GM23248 (cell line): ENCODE results near the gene FAM20C. TPM values are rescaled to one million over a fixed set of nuclear protein-coding genes. Genes with fewer than 3 reads are reported as not detected.

Experiments used
- DNase-seq: peaks from one replicate; pipeline ENCODE4 v3.0.0-alpha.2; 2015
- H2AFZ ChIP-seq: fragments of 200-600 bp; sonication (generic); 2 replicates; pipeline ENCODE4 v1.6.1; 2016; ENCODE audit warnings: antibody characterized with exemption
- H3F3A ChIP-seq: fragments of 200-600 bp; sonication (generic); 2 replicates; pipeline ENCODE4 v1.6.1; 2016; ENCODE audit warnings: mild to moderate bottlenecking, antibody characterized with exemption, mixed run types; ENCODE audit not compliant: insufficient read depth
- H3K27ac ChIP-seq: fragments of 200-600 bp; sonication (generic); 2 replicates; pipeline ENCODE4 v1.5.1; 2016; ENCODE audit warnings: mild to moderate bottlenecking
- H3K27me3 ChIP-seq: fragments of 200-600 bp; sonication (generic); replicated peaks from 2 replicates; pipeline ENCODE4 v1.6.1; 2016; ENCODE audit warnings: mild to moderate bottlenecking; ENCODE audit not compliant: insufficient read depth
- H3K36me3 ChIP-seq: fragments of 200-600 bp; sonication (generic); 2 replicates; pipeline ENCODE4 v1.6.1; 2016; ENCODE audit warnings: low read depth, mild to moderate bottlenecking
- H3K4me1 ChIP-seq: fragments of 200-600 bp; sonication (generic); 2 replicates; pipeline ENCODE4 v1.6.1; 2016; ENCODE audit warnings: mild to moderate bottlenecking; ENCODE audit not compliant: insufficient read depth
- H3K4me2 ChIP-seq: fragments of 200-600 bp; sonication (generic); one replicate; pipeline ENCODE4 v1.6.1; 2016; ENCODE audit warnings: mild to moderate bottlenecking; ENCODE audit not compliant: unreplicated experiment
- H3K4me3 ChIP-seq: fragments of 200-600 bp; sonication (generic); 2 replicates; pipeline ENCODE4 v1.5.1; 2016; ENCODE audit warnings: mild to moderate bottlenecking
- H3K79me2 ChIP-seq: fragments of 200-600 bp; sonication (generic); 2 replicates; pipeline ENCODE4 v1.6.1; 2016; ENCODE audit warnings: mild to moderate bottlenecking; ENCODE audit not compliant: insufficient read depth
- H3K9ac ChIP-seq: fragments of 200-600 bp; sonication (generic); 2 replicates; pipeline ENCODE4 v1.6.1; 2016; ENCODE audit warnings: mild to moderate bottlenecking
- H3K9me2 ChIP-seq: fragments of 200-600 bp; sonication (generic); 2 replicates; pipeline ENCODE4 v1.6.1; 2016; ENCODE audit warnings: mixed run types, mild to moderate bottlenecking, moderate library complexity; ENCODE audit not compliant: insufficient read depth
- H3K9me3 ChIP-seq: fragments of 200-600 bp; sonication (generic); one replicate; pipeline ENCODE4 v1.6.1; 2017; ENCODE audit warnings: low read depth
- H4K20me1 ChIP-seq: fragments of 200-600 bp; sonication (generic); 2 replicates; pipeline ENCODE4 v1.6.0; 2016; ENCODE audit not compliant: insufficient read depth
- EZH2 ChIP-seq: fragments of 200-600 bp; sonication (generic); IDR thresholded peaks from 2 replicates; pipeline ENCODE4 v1.6.1; 2018; ENCODE audit warnings: antibody characterized with exemption, mild to moderate bottlenecking; ENCODE audit not compliant: insufficient read depth, poor library complexity, severe bottlenecking
- EZH2phosphoT487 ChIP-seq: fragments of 200-600 bp; sonication (generic); IDR thresholded peaks from 2 replicates; pipeline ENCODE4 v1.6.1; 2018; ENCODE audit warnings: antibody characterized with exemption, moderate library complexity, mild to moderate bottlenecking, low read depth; ENCODE audit not compliant: insufficient read depth
- WGBS, 2 experiments: methylation state at CpG; one replicate each; pipeline ENCODE4 v1.1.6; 2015 to 2017; ENCODE audit warnings: low lambda C conversion rate in 2 of 2, low coverage in 1 of 2; ENCODE audit errors: missing lambda C conversion rate in 2 of 2; 5-methylcytosine and 5-hydroxymethylcytosine counted together
- in situ Hi-C: fragments of 300-500 bp; cut with MboI; formaldehyde crosslinking; loops from 2 replicates; pipeline ENCODE4 v1.15.0; 2020
- polyA plus RNA-seq: library from polyadenylated mRNA; unstranded; fragments of >200 nt; fragmentation: Nextera tagmentation; extraction: Ambion mirVana; gene quantifications from 2 replicates; pipeline ENCODE4 v1.2.1, GENCODE V29; 2016
- total RNA-seq: library from RNA; depleted of rRNA; stranded (reverse); fragments of >200 nt; shearing (Covaris generic); gene quantifications from 2 replicates; pipeline ENCODE4 v1.2.3, GENCODE V29; 2014

Gene FAM20C
- total and polyA plus RNA-seq, 2 experiments from 2014 or later: 13.5 to 63.8 TPM

DNA sequence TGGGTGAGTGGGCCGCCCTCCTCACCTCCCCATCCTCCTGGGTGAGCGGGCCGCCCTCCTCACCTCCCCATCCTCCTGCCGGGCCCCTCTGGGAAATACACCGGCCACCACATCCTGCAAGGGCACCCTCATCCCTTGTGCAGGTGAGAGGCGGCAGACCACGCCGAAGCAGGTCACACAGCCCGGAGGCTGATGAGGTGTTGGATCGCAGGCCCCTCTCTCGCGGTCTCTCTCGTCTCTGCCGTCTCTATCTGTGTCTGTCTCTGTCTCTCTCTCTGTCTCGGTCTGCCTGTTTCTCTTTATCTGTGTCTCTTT is 66.8 kb downstream of the FAM20C start:
- Histone ChIP-seq H4K20me1 (no peaks in the 10 kb centered on the region), H3K9ac (no peak overlapping the region), H3F3A (peaks cover 18% of the 10 kb centered on the region), H3K27ac (no peak overlapping the region), H3K4me2 (no peak overlapping the region), H3K36me3 (peaks cover 21% of the 10 kb centered on the region; the same call in 1 of the 2 replicates), H3K4me1 (no peaks in the 10 kb centered on the region), H3K79me2 (no peaks in the 10 kb centered on the region), H3K9me3 (no peaks in the 10 kb centered on the region), H3K27me3 (no peaks in the 10 kb centered on the region), H2AFZ (no peak overlapping the region), H3K4me3 (no peak overlapping the region), H3K9me2 (no peaks in the 10 kb centered on the region)
- in situ Hi-C loops: no loop called here
- TF ChIP-seq EZH2: no peak
- no peak for TF ChIP-seq EZH2phosphoT487
- no peak for DNase-seq
- WGBS, 2 experiments: 91 to 93% methylated on average over 15 of the region's 15 CpGs

DNA sequence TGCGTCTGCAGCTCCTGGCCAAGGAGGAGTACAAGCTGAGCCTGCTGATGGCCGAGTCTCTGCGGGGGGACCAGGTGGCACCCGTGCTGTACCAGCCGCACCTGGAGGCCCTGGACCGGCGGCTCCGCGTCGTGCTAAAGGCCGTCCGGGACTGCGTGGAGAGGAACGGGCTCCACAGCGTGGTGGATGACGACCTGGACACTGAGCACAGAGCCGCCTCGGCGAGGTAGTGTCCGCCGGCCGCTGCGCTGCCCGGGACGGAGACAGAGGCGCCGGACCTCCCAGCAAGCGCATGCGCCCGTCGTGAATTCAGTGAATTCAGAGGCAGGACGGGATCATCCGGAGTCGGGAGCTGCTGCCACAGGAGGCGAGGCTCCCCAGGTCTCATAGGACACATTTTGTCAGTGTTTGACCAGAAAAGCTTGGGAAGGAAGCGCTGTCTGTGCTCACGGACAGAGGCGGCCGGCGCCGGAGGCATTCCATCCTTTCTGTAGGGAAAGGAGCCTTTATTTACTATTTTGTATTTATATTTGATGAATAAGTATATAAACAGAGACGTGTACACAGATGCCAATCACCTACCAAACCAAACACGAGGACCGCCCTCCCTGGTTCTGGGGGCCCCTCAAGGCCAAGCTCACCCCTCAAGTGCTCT is 67.5 kb downstream of the FAM20C start:
- no peaks in the 10 kb centered on the region for H3K9me3 ChIP-seq
- H2AFZ ChIP-seq: no peak overlapping the region
- H3F3A ChIP-seq: peaks cover 22% of the 10 kb centered on the region
- H3K9ac ChIP-seq: no peak overlapping the region
- 97 to 98% methylated on average over 33 to 43 of the region's 44 CpGs for WGBS, 2 experiments
- H3K79me2 ChIP-seq: no peaks in the 10 kb centered on the region
- H4K20me1 ChIP-seq: no peaks in the 10 kb centered on the region
- in situ Hi-C loops: no loop called here
- H3K4me2 ChIP-seq: no peak overlapping the region
- no peak overlapping the region for H3K27ac ChIP-seq
- H3K4me3 ChIP-seq: no peak overlapping the region
- H3K9me2 ChIP-seq: no peaks in the 10 kb centered on the region
- TF ChIP-seq EZH2 (no peak), EZH2phosphoT487 (no peak)
- H3K27me3 ChIP-seq: no peaks in the 10 kb centered on the region
- no peaks in the 10 kb centered on the region for H3K4me1 ChIP-seq
- DNase-seq: no peak
- H3K36me3 ChIP-seq: peaks cover 18% of the 10 kb centered on the region; the same call in 1 of the 2 replicates

GRCh38 chr7:260441-261281 is 68.3 kb downstream of the FAM20C start:
- no peaks in the 10 kb centered on the region for H3K79me2 ChIP-seq
- H3K4me3 ChIP-seq: no peak overlapping the region
- no peak overlapping the region for H3K9ac ChIP-seq
- no peaks in the 10 kb centered on the region for H3K9me2 ChIP-seq
- peaks cover 28% of the 10 kb centered on the region for H3F3A ChIP-seq
- H3K27me3 ChIP-seq: no peaks in the 10 kb centered on the region
- no peak overlapping the region for H2AFZ ChIP-seq
- TF ChIP-seq EZH2phosphoT487: no peak
- no peak for TF ChIP-seq EZH2
- no peaks in the 10 kb centered on the region for H3K9me3 ChIP-seq
- in situ Hi-C loops: no loop called here
- no peaks in the 10 kb centered on the region for H3K4me1 ChIP-seq
- peaks cover 13% of the 10 kb centered on the region; the same call in 1 of the 2 replicates for H3K36me3 ChIP-seq
- no peak overlapping the region for H3K4me2 ChIP-seq
- H3K27ac ChIP-seq: no peak overlapping the region
- no peaks in the 10 kb centered on the region for H4K20me1 ChIP-seq
- DNase-seq: no peak
- WGBS, 2 experiments: 94 to 95% methylated on average over 33 to 35 of the region's 35 CpGs

GRCh38 chr7:261341-262250 is 69.2 kb downstream of the FAM20C start:
- H3K4me3 ChIP-seq: no peak overlapping the region
- H3K4me2 ChIP-seq: no peak overlapping the region
- WGBS, 2 experiments: 91 to 92% methylated on average over 32 of the region's 32 CpGs
- no peaks in the 10 kb centered on the region for H3K9me2 ChIP-seq
- H3K36me3 ChIP-seq: peaks cover 13% of the 10 kb centered on the region; the same call in 1 of the 2 replicates
- H3K9ac ChIP-seq: no peak overlapping the region
- peaks cover 28% of the 10 kb centered on the region for H3F3A ChIP-seq
- no peaks in the 10 kb centered on the region for H3K79me2 ChIP-seq
- H2AFZ ChIP-seq: no peak overlapping the region
- DNase-seq: no peak
- no peak for TF ChIP-seq EZH2phosphoT487
- TF ChIP-seq EZH2: no peak
- H3K9me3 ChIP-seq: no peaks in the 10 kb centered on the region
- no peak overlapping the region for H3K27ac ChIP-seq
- in situ Hi-C loops: no loop called here
- no peaks in the 10 kb centered on the region for H3K4me1 ChIP-seq
- no peaks in the 10 kb centered on the region for H3K27me3 ChIP-seq
- H4K20me1 ChIP-seq: no peaks in the 10 kb centered on the region
